DMS79 treated with DMSO at 0.1 percent for 48 hours (cell line): ENCODE measurements around the gene RFTN1.

ENCODE experiments used
- DNase-seq: peaks from one replicate; lab custom pipeline; 2025; lab: John Stamatoyannopoulos, UW

Gene RFTN1

GRCh38 chr3:16528581-16528993 lies 15.1 kb upstream of the RFTN1 start:
- peak; percentile 17 for DNase-seq

- no peak for DNase-seq
Observed at GRCh38 chr3:16528106-16528505, 14.6 kb upstream of the RFTN1 start.

- DNase-seq, result no peak
Observed at GRCh38 chr3:16524196-16524595, 10.7 kb upstream of the RFTN1 start.

- DNase-seq, result no peak
Observed at GRCh38 chr3:16523778-16524177, 10.3 kb upstream of the RFTN1 start.

- DNase-seq, result no peak
Observed at GRCh38 chr3:16522834-16523233, 9.3 kb upstream of the RFTN1 start.

GRCh38 chr3:16520970-16521881 lies 7.7 kb upstream of the RFTN1 start:
- DNase-seq, result peak; percentile 55

- no peak for DNase-seq
Observed at GRCh38 chr3:16520241-16520969, 6.9 kb upstream of the RFTN1 start.

GRCh38 chr3:16516695-16517481 lies 3.4 kb upstream of the RFTN1 start:
- no peak for DNase-seq

GRCh38 chr3:16515885-16516420 lies 2.5 kb upstream of the RFTN1 start:
- no peak for DNase-seq

- no peak for DNase-seq
Observed at GRCh38 chr3:16514755-16515353, 1.4 kb upstream of the RFTN1 start.

- DNase-seq, result no peak
Observed at GRCh38 chr3:16514021-16514700, 662 bp upstream of the RFTN1 start.

GRCh38 chr3:16512435-16513140 lies 911 bp downstream of the RFTN1 start:
- DNase-seq, result no peak

GRCh38 chr3:16511681-16512434 lies 1.6 kb downstream of the RFTN1 start:
- peak; percentile 8 for DNase-seq

- DNase-seq, result no peak
Observed at GRCh38 chr3:16510620-16511319, 2.7 kb downstream of the RFTN1 start.

GRCh38 chr3:16509721-16510619 lies 3.5 kb downstream of the RFTN1 start:
- DNase-seq, result no peak

- no peak for DNase-seq
Observed at GRCh38 chr3:16508591-16508995, 4.9 kb downstream of the RFTN1 start.

- peak; percentile 47 for DNase-seq
Observed at GRCh38 chr3:16508243-16508578, 5.3 kb downstream of the RFTN1 start.

GRCh38 chr3:16507578-16508242 lies 5.8 kb downstream of the RFTN1 start:
- no peak for DNase-seq
